IMR-90 (cell line): ENCODE results near the gene PAPSS1. TPM values are rescaled to one million over a fixed set of nuclear protein-coding genes. Genes with fewer than 3 reads are reported as not detected.

Source experiments
- ATAC-seq: fragments of 200-7000 bp; cut with Tn5 transposase; 2 replicates; pipeline ENCODE4 v1.9.1; 2020; ENCODE audit warnings: low read depth, mild to moderate bottlenecking, moderate library complexity
- BruUV-seq: library from RNA; stranded (reverse); fragments of 400-500 nt; replicated peaks from 2 replicates; lab custom pipeline; 2021; lab: Mats Ljungman, UMichigan
- CTCF ChIA-PET: fragments of 300-600 bp; formaldehyde crosslinking; extraction: SDS; loops from one replicate; lab custom pipeline; 2021; ENCODE audit warnings: antibody characterized with exemption; lab: Yijun Ruan, JAX
- POLR2A ChIA-PET: fragments of 300-600 bp; sonication (Branson Sonifier 250); formaldehyde crosslinking; loops from one replicate; lab custom pipeline; 2022; ENCODE audit warnings: antibody characterized with exemption; ENCODE audit not compliant: unreplicated experiment; lab: Charles Lee
- DNase-seq: peaks from one replicate; pipeline ENCODE4 v3.0.0; 2013
- H2AFZ ChIP-seq: replicated peaks from 2 replicates; pipeline ENCODE3; 2013; ENCODE audit warnings: low read length, mild to moderate bottlenecking; ENCODE audit not compliant: poor library complexity
- H2AK5ac ChIP-seq: 2 replicates; pipeline ENCODE4 v1.6.1; 2013; ENCODE audit warnings: low read depth, low read length, inconsistent platforms
- H2AK9ac ChIP-seq: replicated peaks from 2 replicates; pipeline ENCODE3; 2013; ENCODE audit warnings: mild to moderate bottlenecking, low read depth, low read length, moderate library complexity; ENCODE audit not compliant: poor library complexity
- H2BK120ac ChIP-seq: 2 replicates; pipeline ENCODE4 v1.6.1; 2013; ENCODE audit warnings: low read depth, low read length, inconsistent platforms
- H2BK15ac ChIP-seq: 3 replicates; pipeline ENCODE4 v1.6.1; 2013; ENCODE audit warnings: low read depth, low read length, inconsistent platforms
- H2BK20ac ChIP-seq: 2 replicates; pipeline ENCODE4 v1.6.1; 2013; ENCODE audit warnings: low read depth, mild to moderate bottlenecking, inconsistent platforms, low read length, moderate library complexity
- H2BK5ac ChIP-seq: 2 replicates; pipeline ENCODE4 v1.6.1; 2013; ENCODE audit warnings: mild to moderate bottlenecking, low read depth, low read length, inconsistent platforms; ENCODE audit not compliant: poor library complexity, severe bottlenecking
- H3K14ac ChIP-seq: replicated peaks from 2 replicates; pipeline ENCODE4 v1.6.1; 2013; ENCODE audit warnings: low read depth, low read length, inconsistent platforms
- H3K18ac ChIP-seq: 2 replicates; pipeline ENCODE4 v1.6.1; 2013; ENCODE audit warnings: low read depth, low read length, control low read depth
- H3K23ac ChIP-seq: 2 replicates; pipeline ENCODE4 v1.6.1; 2013; ENCODE audit warnings: low read depth, low read length, inconsistent platforms
- H3K27ac ChIP-seq: 2 replicates; pipeline ENCODE4 v1.5.1; 2013; ENCODE audit warnings: mild to moderate bottlenecking, control low read depth, low read length; ENCODE audit not compliant: insufficient read depth
- H3K27me3 ChIP-seq: 2 replicates; pipeline ENCODE4 v1.6.1; 2013; ENCODE audit warnings: low read length; ENCODE audit not compliant: control insufficient read depth, insufficient read depth
- H3K36me3 ChIP-seq: 2 replicates; pipeline ENCODE4 v1.6.1; 2013; ENCODE audit warnings: low read length, mixed read lengths; ENCODE audit not compliant: control insufficient read depth, insufficient read depth
- H3K4ac ChIP-seq: 2 replicates; pipeline ENCODE4 v1.6.1; 2013; ENCODE audit warnings: low read depth, low read length, inconsistent platforms
- H3K4me1 ChIP-seq: 2 replicates; pipeline ENCODE4 v1.6.1; 2013; ENCODE audit warnings: low read length, mixed read lengths; ENCODE audit not compliant: control insufficient read depth, insufficient read depth
- H3K4me2 ChIP-seq: 2 replicates; pipeline ENCODE4 v1.6.1; 2013; ENCODE audit warnings: low read depth, mild to moderate bottlenecking, control low read depth, low read length, moderate library complexity
- H3K4me3 ChIP-seq: 2 replicates; pipeline ENCODE4 v1.5.1; 2013; ENCODE audit warnings: low read depth, mild to moderate bottlenecking, control low read depth, low read length, moderate library complexity; ENCODE audit not compliant: insufficient read depth
- H3K56ac ChIP-seq: 2 replicates; pipeline ENCODE4 v1.6.1; 2013; ENCODE audit warnings: low read length, inconsistent platforms; ENCODE audit not compliant: insufficient read depth; ENCODE audit errors: extremely low read depth
- H3K79me1 ChIP-seq, 2 experiments: 2 replicates each; pipeline ENCODE4 v1.6.1; 2013; ENCODE audit warnings: low read length in 2 of 2, inconsistent platforms in 1 of 2, low read depth in 1 of 2
- H3K9ac ChIP-seq: 2 replicates; pipeline ENCODE4 v1.6.1; 2013; ENCODE audit warnings: low read depth, low read length, control low read depth
- H3K9me1 ChIP-seq: 2 replicates; pipeline ENCODE4 v1.6.1; 2013; ENCODE audit warnings: low read length, inconsistent platforms; ENCODE audit not compliant: insufficient read depth
- H3K9me3 ChIP-seq: 2 replicates; pipeline ENCODE4 v1.6.1; 2013; ENCODE audit warnings: low read length; ENCODE audit not compliant: control insufficient read depth, insufficient read depth
- H4K20me1 ChIP-seq: 2 replicates; pipeline ENCODE4 v1.6.1; 2013; ENCODE audit warnings: low read length, inconsistent platforms; ENCODE audit not compliant: insufficient read depth
- H4K5ac ChIP-seq: 2 replicates; pipeline ENCODE4 v1.6.1; 2013; ENCODE audit warnings: mild to moderate bottlenecking, low read depth, low read length, control low read depth
- H4K8ac ChIP-seq, 2 experiments: 2 replicates each; pipeline ENCODE4 v1.6.1; 2013; ENCODE audit warnings: low read depth in 2 of 2, low read length in 2 of 2, control low read depth in 1 of 2, inconsistent platforms in 1 of 2
- H4K91ac ChIP-seq: 2 replicates; pipeline ENCODE4 v1.6.1; 2013; ENCODE audit warnings: low read depth, low read length, inconsistent platforms; ENCODE audit not compliant: insufficient read depth
- BHLHE40 ChIP-seq: fragments of 150-350 bp; IDR thresholded peaks from 2 replicates; pipeline ENCODE4 v1.6.1; 2016; ENCODE audit warnings: mild to moderate bottlenecking, low read depth, low read length
- CEBPB ChIP-seq: IDR thresholded peaks from 2 replicates; pipeline ENCODE4 v1.6.1; 2012; ENCODE audit warnings: low read depth, low read length, improper control_type of control experiment
- CHD1 ChIP-seq: IDR thresholded peaks from 2 replicates; pipeline ENCODE4 v1.6.1; 2012; ENCODE audit warnings: low read depth, low read length, improper control_type of control experiment
- FOS ChIP-seq: fragments of 150-350 bp; IDR thresholded peaks from 2 replicates; pipeline ENCODE4 v1.6.1; 2016; ENCODE audit warnings: low read depth, low read length
- MAFK ChIP-seq: IDR thresholded peaks from 2 replicates; pipeline ENCODE4 v1.6.1; 2012; ENCODE audit warnings: low read depth, low read length, improper control_type of control experiment
- MAZ ChIP-seq: IDR thresholded peaks from 2 replicates; pipeline ENCODE4 v1.6.1; 2012; ENCODE audit warnings: low read depth, mild to moderate bottlenecking, low read length, improper control_type of control experiment, moderate library complexity, borderline replicate concordance
- MXI1 ChIP-seq: IDR thresholded peaks from 2 replicates; pipeline ENCODE4 v1.6.1; 2012; ENCODE audit warnings: low read depth, mild to moderate bottlenecking, low read length, moderate library complexity, borderline replicate concordance
- NFE2L2 ChIP-seq: fragments of 150-350 bp; IDR thresholded peaks from 2 replicates; pipeline ENCODE4 v1.6.1; 2016; ENCODE audit warnings: low read depth, mild to moderate bottlenecking, low read length
- POLR2A ChIP-seq: IDR thresholded peaks from 2 replicates; pipeline ENCODE4 v1.6.1; 2012; ENCODE audit warnings: mild to moderate bottlenecking, low read depth, low read length
- RAD21 ChIP-seq: IDR thresholded peaks from 2 replicates; pipeline ENCODE4 v1.6.1; 2012; ENCODE audit warnings: low read length, improper control_type of control experiment
- RCOR1 ChIP-seq: IDR thresholded peaks from 2 replicates; pipeline ENCODE4 v1.6.1; 2012; ENCODE audit warnings: mild to moderate bottlenecking, low read length, improper control_type of control experiment; ENCODE audit not compliant: insufficient replicate concordance
- RFX5 ChIP-seq: IDR thresholded peaks from 2 replicates; pipeline ENCODE4 v1.8.0; 2012; ENCODE audit warnings: low read depth, mild to moderate bottlenecking, low read length, moderate library complexity
- SMC3 ChIP-seq: fragments of 150-350 bp; IDR thresholded peaks from 2 replicates; pipeline ENCODE4 v1.6.1; 2016; ENCODE audit warnings: low read depth, mild to moderate bottlenecking, antibody characterized with exemption, low read length, moderate library complexity
- dilution Hi-C: fragments of 300-500 bp; cut with HindIII; formaldehyde crosslinking; loops from one replicate; pipeline ENCODE4 v1.14.3; 2018; ENCODE audit warnings: low sequenced_read_pairs; ENCODE audit not compliant: unreplicated experiment
- in situ Hi-C: fragments of 300-500 bp; cut with MboI; formaldehyde crosslinking; loops from 3 replicates; pipeline ENCODE4 v1.14.3; 2019; ENCODE audit warnings: low sequenced_read_pairs, inconsistent platforms, mixed read lengths
- intact Hi-C: fragments of 100-400 bp; cut with micrococcal nuclease; formaldehyde crosslinking; loops from 2 replicates; pipeline ENCODE4 v1.10.0; 2022
- polyA plus RNA-seq, 3 experiments: library from polyadenylated mRNA; depleted of rRNA; stranded (reverse); fragments of >200 nt; gene quantifications; 2 replicates each; pipeline ENCODE4 v1.2.3, GENCODE V29; 2012; ENCODE audit warnings: low replicate concordance in 1 of 3
- total RNA-seq: library from RNA; depleted of rRNA; stranded (reverse); fragments of >200 nt; gene quantifications from 2 replicates; pipeline ENCODE4 v1.2.3, GENCODE V29; 2012
- TF ChIP-seq, protein P1 (sequence below): conservative IDR thresholded peaks from 2 replicates; pipeline ENCODE4 v1.5.1; 2012; ENCODE audit warnings: mild to moderate bottlenecking, low read depth, low read length, improper control_type of control experiment
- TF ChIP-seq, protein P2 (sequence below): fragments of 150-350 bp; IDR thresholded peaks from 2 replicates; pipeline ENCODE4 v1.6.1; 2017; ENCODE audit warnings: mild to moderate bottlenecking, antibody characterized with exemption, low read length, low read depth
- TF ChIP-seq, protein P3 (sequence below): fragments of 150-350 bp; IDR thresholded peaks from 2 replicates; pipeline ENCODE4 v1.6.1; 2016; ENCODE audit warnings: low read depth, mild to moderate bottlenecking, low read length, moderate library complexity, borderline replicate concordance

PAPSS1 gene
- total and polyA plus RNA-seq, 2 of the 4 experiments (the other 2 are of a cell fraction) = 71.8 to 82.8 TPM

DNA sequence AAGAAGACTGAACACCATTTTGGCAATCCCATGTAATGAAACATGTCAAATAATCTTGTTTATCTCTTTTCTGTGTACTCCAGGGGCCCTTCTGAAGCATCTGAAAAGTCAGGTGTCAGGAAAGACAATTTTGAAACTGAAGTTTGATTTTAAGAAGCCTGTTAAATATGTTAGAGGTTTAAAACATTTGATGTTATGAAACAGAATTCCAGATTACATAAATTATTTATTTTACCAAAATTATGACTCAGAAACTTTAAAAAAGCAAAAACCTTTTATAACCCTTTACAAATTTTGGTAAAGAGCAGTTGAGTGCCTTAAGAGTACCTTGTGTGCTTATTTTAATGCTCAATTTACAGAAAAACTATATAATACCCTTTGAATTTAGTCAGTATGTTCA is 130.8 kb downstream of the PAPSS1 start:
- TF ChIP-seq BHLHE40 = no peak
- no peak for TF ChIP-seq RCOR1
- no peak for TF ChIP-seq RFX5
- TF ChIP-seq, protein P1, sequence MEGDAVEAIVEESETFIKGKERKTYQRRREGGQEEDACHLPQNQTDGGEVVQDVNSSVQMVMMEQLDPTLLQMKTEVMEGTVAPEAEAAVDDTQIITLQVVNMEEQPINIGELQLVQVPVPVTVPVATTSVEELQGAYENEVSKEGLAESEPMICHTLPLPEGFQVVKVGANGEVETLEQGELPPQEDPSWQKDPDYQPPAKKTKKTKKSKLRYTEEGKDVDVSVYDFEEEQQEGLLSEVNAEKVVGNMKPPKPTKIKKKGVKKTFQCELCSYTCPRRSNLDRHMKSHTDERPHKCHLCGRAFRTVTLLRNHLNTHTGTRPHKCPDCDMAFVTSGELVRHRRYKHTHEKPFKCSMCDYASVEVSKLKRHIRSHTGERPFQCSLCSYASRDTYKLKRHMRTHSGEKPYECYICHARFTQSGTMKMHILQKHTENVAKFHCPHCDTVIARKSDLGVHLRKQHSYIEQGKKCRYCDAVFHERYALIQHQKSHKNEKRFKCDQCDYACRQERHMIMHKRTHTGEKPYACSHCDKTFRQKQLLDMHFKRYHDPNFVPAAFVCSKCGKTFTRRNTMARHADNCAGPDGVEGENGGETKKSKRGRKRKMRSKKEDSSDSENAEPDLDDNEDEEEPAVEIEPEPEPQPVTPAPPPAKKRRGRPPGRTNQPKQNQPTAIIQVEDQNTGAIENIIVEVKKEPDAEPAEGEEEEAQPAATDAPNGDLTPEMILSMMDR = no peak
- TF ChIP-seq SMC3 = no peak
- TF ChIP-seq, protein P2, sequence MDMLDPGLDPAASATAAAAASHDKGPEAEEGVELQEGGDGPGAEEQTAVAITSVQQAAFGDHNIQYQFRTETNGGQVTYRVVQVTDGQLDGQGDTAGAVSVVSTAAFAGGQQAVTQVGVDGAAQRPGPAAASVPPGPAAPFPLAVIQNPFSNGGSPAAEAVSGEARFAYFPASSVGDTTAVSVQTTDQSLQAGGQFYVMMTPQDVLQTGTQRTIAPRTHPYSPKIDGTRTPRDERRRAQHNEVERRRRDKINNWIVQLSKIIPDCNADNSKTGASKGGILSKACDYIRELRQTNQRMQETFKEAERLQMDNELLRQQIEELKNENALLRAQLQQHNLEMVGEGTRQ = no peak
- TF ChIP-seq MAFK = no peak
- TF ChIP-seq RAD21 = no peak
- no peak for TF ChIP-seq NFE2L2
- TF ChIP-seq MXI1 = no peak
- no peak for TF ChIP-seq MAZ
- TF ChIP-seq CEBPB = no peak
- TF ChIP-seq FOS = no peak
- TF ChIP-seq, protein P3, sequence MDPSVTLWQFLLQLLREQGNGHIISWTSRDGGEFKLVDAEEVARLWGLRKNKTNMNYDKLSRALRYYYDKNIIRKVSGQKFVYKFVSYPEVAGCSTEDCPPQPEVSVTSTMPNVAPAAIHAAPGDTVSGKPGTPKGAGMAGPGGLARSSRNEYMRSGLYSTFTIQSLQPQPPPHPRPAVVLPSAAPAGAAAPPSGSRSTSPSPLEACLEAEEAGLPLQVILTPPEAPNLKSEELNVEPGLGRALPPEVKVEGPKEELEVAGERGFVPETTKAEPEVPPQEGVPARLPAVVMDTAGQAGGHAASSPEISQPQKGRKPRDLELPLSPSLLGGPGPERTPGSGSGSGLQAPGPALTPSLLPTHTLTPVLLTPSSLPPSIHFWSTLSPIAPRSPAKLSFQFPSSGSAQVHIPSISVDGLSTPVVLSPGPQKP = no peak
- TF ChIP-seq POLR2A = no peak
- no peak for TF ChIP-seq CHD1
- H2BK5ac ChIP-seq = no peak overlapping the region
- no peak overlapping the region for H4K91ac ChIP-seq
- ChIA-PET POLR2A (no interaction called here), CTCF (no interaction called here)
- no peak overlapping the region for H3K4me3 ChIP-seq
- H3K27me3 ChIP-seq = no peaks in the 10 kb centered on the region
- no peak overlapping the region for H4K8ac ChIP-seq
- H2AFZ ChIP-seq = no peak overlapping the region
- no peak overlapping the region for H3K14ac ChIP-seq
- H3K23ac ChIP-seq = no peak overlapping the region
- in situ Hi-C loops (no loop called here), intact Hi-C loops (no loop called here), dilution Hi-C loops (no loop called here)
- no peak overlapping the region for H2BK20ac ChIP-seq
- no peak overlapping the region for H4K5ac ChIP-seq
- BruUV-seq = no TSS peak
- H3K4me2 ChIP-seq = no peak overlapping the region
- H2AK5ac ChIP-seq = no peak overlapping the region
- H3K9me1 ChIP-seq = no peaks in the 10 kb centered on the region; the same call in 1 of the 2 replicates
- no peaks in the 10 kb centered on the region for H3K79me1 ChIP-seq
- no peak for DNase-seq
- H3K9me3 ChIP-seq = peaks cover 7% of the 10 kb centered on the region
- H2BK15ac ChIP-seq = no peak overlapping the region
- no peak overlapping the region for H2AK9ac ChIP-seq
- H3K4ac ChIP-seq = no peak overlapping the region
- H3K36me3 ChIP-seq = no peaks in the 10 kb centered on the region
- H3K4me1 ChIP-seq = peaks cover 2% of the 10 kb centered on the region
- no peak overlapping the region for H2BK120ac ChIP-seq
- no peak overlapping the region for H3K9ac ChIP-seq
- H3K56ac ChIP-seq = no peak overlapping the region
- no peak overlapping the region for H3K27ac ChIP-seq
- no peak overlapping the region for H3K18ac ChIP-seq
- no peaks in the 10 kb centered on the region for H4K20me1 ChIP-seq
- ATAC-seq = no peak
